ENCODE measurements around the gene PGR. TPM values are rescaled to one million over a fixed set of nuclear protein-coding genes. Genes with fewer than 3 reads are reported as not detected.

Gene PGR
- total and polyA plus RNA-seq, 2 experiments from 2014 or later, result 0.18 TPM; not detected in 1

DNA sequence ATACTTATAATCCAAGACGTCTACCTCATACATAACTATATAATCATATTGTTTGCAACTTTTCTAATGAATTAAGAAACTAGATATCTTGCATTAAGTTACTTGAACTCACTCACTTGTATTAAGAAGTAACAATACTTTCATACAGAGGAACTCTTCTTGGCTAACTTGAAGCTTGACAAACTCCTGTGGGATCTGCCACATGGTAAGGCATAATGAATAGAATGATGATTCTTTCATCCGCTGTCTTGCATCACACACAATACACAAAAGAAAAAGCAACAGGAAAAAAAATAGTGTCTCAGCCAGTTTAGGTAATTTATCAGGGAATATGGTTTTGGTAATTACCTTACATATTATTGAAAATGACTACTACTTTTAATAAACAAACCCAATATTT lies 79.8 kb downstream of the PGR start:
- no peak overlapping the region for H3K4me3 ChIP-seq
- no peaks in the 10 kb centered on the region for H3K36me3 ChIP-seq
- H3K9me3 ChIP-seq (ENCODE audit: low read depth), result no peaks in the 10 kb centered on the region
- TF ChIP-seq, protein P1, sequence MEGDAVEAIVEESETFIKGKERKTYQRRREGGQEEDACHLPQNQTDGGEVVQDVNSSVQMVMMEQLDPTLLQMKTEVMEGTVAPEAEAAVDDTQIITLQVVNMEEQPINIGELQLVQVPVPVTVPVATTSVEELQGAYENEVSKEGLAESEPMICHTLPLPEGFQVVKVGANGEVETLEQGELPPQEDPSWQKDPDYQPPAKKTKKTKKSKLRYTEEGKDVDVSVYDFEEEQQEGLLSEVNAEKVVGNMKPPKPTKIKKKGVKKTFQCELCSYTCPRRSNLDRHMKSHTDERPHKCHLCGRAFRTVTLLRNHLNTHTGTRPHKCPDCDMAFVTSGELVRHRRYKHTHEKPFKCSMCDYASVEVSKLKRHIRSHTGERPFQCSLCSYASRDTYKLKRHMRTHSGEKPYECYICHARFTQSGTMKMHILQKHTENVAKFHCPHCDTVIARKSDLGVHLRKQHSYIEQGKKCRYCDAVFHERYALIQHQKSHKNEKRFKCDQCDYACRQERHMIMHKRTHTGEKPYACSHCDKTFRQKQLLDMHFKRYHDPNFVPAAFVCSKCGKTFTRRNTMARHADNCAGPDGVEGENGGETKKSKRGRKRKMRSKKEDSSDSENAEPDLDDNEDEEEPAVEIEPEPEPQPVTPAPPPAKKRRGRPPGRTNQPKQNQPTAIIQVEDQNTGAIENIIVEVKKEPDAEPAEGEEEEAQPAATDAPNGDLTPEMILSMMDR (IDR thresholded peaks at IDR 0.05; ENCODE audit: low read depth, low read length), result no peak
- no peak overlapping the region for H3K27ac ChIP-seq
- H3K4me1 ChIP-seq (ENCODE audit: low read depth), result no peaks in the 10 kb centered on the region
- no peaks in the 10 kb centered on the region for H3K27me3 ChIP-seq
- DNase-seq (ENCODE audit: low read depth in 1 of 2, low spot score in 1 of 2), result peak in 1 of 2 donors; percentile 3

DNA sequence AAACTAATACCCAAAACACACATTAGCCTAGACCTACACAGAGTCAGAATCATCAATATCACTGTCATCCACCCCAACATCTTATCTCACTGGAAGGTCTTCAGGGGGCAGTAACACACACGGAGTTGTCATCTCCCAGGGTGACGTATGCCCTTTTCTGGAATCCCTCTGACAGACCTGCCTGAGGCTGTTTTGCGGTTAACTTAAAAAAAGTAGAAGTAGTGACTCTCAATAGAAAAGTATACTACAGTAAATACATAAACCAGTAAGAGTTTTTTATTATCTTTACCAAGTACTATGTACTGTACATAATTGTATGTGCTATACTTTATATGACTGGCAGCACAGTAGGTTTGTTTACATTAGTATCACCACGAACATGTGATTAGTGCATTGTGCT lies 80.5 kb downstream of the PGR start:
- DNase-seq (ENCODE audit: low read depth in 1 of 2, low spot score in 1 of 2), result no peak
- no peaks in the 10 kb centered on the region for H3K4me1 ChIP-seq (ENCODE audit: low read depth)
- no peak overlapping the region for H3K4me3 ChIP-seq
- no peaks in the 10 kb centered on the region for H3K36me3 ChIP-seq
- no peaks in the 10 kb centered on the region for H3K9me3 ChIP-seq (ENCODE audit: low read depth)
- H3K27me3 ChIP-seq, result no peaks in the 10 kb centered on the region
- no peak overlapping the region for H3K27ac ChIP-seq
- TF ChIP-seq, protein P1 (IDR thresholded peaks at IDR 0.05; ENCODE audit: low read depth, low read length), result no peak

DNA sequence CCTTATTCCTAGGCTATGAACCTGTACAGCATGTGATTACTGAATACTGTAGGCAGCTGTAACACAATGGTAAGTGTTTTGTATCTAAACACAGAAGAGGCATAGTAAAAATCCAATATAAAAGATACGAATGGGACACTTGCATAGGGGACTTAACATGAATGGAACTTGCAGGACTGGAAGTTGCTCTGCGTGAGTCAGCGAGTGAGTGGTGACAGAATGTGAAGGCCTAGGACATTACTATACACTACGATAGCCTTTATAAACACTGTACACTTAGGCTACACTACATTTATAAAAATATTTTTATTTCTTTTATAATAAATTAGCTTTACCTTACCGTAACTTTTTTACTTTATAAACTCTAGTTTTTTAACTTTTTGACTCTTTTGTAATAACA lies 81.1 kb downstream of the PGR start:
- H3K9me3 ChIP-seq (ENCODE audit: low read depth), result no peaks in the 10 kb centered on the region
- no peaks in the 10 kb centered on the region for H3K36me3 ChIP-seq
- no peak for DNase-seq (ENCODE audit: low read depth in 1 of 2, low spot score in 1 of 2)
- no peaks in the 10 kb centered on the region for H3K4me1 ChIP-seq (ENCODE audit: low read depth)
- no peak overlapping the region for H3K4me3 ChIP-seq
- TF ChIP-seq, protein P1 (IDR thresholded peaks at IDR 0.05; ENCODE audit: low read depth, low read length), result no peak
- H3K27me3 ChIP-seq, result no peaks in the 10 kb centered on the region
- no peak overlapping the region for H3K27ac ChIP-seq

DNA sequence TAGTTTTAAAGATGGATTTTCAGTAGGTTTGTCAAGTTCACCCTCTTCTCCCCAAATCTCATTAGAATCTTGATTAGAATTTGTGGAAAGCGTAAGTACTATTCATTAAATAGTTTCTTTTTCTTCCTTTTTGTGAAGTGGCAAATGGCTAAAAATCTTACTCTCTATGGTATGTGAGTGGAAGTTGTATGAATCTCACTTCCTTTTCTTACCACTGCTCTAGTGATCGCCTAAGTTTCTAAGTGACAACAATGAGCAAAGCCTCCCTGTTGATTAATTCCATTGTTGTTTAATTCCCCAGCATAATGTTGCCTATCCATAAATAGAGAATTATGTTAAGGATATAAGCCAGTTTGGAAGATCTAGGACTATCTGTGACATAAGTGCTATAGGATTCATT lies 82.7 kb downstream of the PGR start:
- no peaks in the 10 kb centered on the region for H3K9me3 ChIP-seq (ENCODE audit: low read depth)
- no peak for DNase-seq (ENCODE audit: low read depth in 1 of 2, low spot score in 1 of 2)
- no peaks in the 10 kb centered on the region for H3K36me3 ChIP-seq
- no peaks in the 10 kb centered on the region for H3K4me1 ChIP-seq (ENCODE audit: low read depth)
- H3K4me3 ChIP-seq, result no peak overlapping the region
- TF ChIP-seq, protein P1 (IDR thresholded peaks at IDR 0.05; ENCODE audit: low read depth, low read length), result no peak
- no peak overlapping the region for H3K27ac ChIP-seq
- no peaks in the 10 kb centered on the region for H3K27me3 ChIP-seq

DNA sequence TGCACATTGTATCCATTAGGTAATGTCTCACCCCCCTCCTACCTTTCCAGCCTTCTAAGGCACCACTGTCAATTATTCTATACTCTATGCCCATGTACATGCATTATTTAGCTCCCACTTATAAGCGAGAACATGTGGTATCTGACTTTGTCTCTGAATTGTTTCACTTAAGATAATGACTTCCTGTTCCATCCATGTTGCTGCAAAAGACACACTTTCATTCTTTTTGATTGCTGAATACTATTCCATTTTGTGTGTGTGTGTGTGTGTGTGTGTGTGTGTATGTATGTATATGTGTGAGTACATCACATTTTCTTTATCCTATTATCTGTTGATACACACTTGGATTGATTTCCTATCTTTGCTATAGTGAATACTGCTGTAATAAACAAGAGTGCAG lies 84.2 kb downstream of the PGR start:
- TF ChIP-seq, protein P1 (IDR thresholded peaks at IDR 0.05; ENCODE audit: low read depth, low read length), result no peak

DNA sequence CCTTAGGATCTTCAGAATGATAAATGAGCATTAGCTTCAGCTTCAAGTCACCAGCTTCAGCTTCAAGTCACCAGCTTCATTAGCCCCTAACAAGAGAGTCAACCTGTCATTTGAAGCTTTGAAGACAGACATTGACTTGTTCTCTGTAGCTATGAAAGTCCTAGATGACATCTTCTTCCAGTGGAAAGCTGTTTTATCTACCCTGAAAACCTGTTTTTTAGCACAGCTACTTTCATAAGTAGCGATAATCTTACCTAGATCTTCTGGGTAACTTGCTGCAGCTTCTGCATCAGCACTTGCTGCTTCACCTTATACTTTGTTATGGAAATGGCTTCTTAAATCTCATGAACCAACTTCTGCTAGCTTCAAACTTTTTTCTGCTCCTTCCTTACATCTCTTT lies 85.7 kb downstream of the PGR start:
- no peaks in the 10 kb centered on the region for H3K4me1 ChIP-seq (ENCODE audit: low read depth)
- TF ChIP-seq, protein P1 (IDR thresholded peaks at IDR 0.05; ENCODE audit: low read depth, low read length), result no peak
- no peaks in the 10 kb centered on the region for H3K27me3 ChIP-seq
- no peaks in the 10 kb centered on the region for H3K9me3 ChIP-seq (ENCODE audit: low read depth)
- H3K27ac ChIP-seq, result no peak overlapping the region
- no peak overlapping the region for H3K4me3 ChIP-seq
- no peaks in the 10 kb centered on the region for H3K36me3 ChIP-seq
- no peak for DNase-seq (ENCODE audit: low read depth in 1 of 2, low spot score in 1 of 2)

More for the DNA sequence above, 84.2 kb downstream of the PGR start:
- Histone ChIP-seq H3K4me3 (no peak overlapping the region), H3K4me1 (ENCODE audit: low read depth) (no peaks in the 10 kb centered on the region), H3K27ac (no peak overlapping the region), H3K36me3 (no peaks in the 10 kb centered on the region), H3K9me3 (ENCODE audit: low read depth) (no peaks in the 10 kb centered on the region), H3K27me3 (no peaks in the 10 kb centered on the region)
- no peak for DNase-seq (ENCODE audit: low read depth in 1 of 2, low spot score in 1 of 2)
